Stimulated activated CD8-positive, alpha-beta memory T cell treated with anti-CD3 and anti-CD28 coated beads, Interleukin-4, amount 100 ng/mL, for 24 hours (primary cell): Measurements from ENCODE around the gene SULT4A1.
A peak's percentile ranks its signal among the peaks of the same experiment; 100 is the strongest.
"Not testable (repeated sequence)": the region's sequence is repeated elsewhere in the genome, so short reads cannot be mapped to it uniquely, and the experiment has no call there.

Source experiments
- DNase-seq: peaks from one replicate; pipeline ENCODE4 v3.0.0-alpha.2; 2020; ENCODE audit warnings: low read depth

The SULT4A1 gene

DNA sequence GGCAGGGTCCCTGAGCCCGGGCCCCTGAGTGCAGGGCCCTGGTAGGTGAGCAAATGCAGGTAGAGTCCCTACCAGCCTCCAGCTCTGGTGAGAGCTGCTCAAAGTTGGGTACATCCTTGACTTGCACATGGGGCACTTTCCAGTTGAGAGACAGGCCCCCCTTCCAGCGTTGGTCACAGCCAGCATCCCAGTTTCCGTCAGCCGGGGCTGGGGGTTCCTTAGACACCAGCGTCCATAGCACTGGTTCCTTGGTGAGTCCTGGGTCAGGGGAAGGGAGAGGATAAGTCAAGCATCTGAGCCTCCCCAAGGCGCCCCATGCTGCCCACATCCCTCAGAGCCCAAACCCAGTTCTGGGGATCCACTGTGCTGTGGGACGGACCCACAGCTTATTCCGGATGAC is 23.9 kb upstream of the SULT4A1 start:
- DNase-seq = no peak

DNA sequence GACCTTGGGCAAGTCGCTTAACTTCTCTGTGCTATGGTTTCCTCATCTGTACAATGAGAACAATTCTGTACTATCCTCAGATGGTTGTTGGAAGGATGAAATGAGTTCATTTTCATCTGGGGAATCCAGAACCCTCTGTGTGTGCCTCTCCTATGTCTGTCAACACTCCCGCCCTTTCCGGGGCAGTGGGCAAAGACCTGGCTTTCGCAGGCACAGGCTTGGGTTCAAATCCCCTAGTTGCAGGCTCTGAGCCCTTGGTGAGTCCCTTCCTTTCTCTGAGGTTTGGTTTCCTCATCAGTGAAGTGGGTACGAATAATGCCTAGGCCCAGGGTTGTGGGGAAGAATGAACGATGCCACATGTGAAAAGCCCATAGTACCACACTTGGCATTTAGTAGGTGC is 23.5 kb upstream of the SULT4A1 start:
- DNase-seq = no peak

DNA sequence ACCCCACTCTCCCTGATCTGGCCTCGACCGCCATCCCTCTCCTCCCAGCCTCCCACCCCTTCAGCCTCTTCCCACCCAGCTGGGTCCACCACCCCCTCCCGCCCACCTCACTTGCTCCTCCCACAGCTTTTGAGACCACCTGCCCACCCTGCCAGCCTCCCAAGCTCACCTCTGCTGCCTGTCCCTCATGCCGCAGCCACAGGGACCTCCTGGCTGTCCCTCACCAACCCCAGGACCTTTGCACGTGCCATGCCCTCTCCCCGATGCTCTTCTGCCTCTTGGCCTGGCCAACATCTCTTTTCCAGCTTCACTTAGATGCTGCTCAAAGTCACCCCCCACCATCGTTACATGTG is 23.0 kb upstream of the SULT4A1 start:
- no peak for DNase-seq

DNA sequence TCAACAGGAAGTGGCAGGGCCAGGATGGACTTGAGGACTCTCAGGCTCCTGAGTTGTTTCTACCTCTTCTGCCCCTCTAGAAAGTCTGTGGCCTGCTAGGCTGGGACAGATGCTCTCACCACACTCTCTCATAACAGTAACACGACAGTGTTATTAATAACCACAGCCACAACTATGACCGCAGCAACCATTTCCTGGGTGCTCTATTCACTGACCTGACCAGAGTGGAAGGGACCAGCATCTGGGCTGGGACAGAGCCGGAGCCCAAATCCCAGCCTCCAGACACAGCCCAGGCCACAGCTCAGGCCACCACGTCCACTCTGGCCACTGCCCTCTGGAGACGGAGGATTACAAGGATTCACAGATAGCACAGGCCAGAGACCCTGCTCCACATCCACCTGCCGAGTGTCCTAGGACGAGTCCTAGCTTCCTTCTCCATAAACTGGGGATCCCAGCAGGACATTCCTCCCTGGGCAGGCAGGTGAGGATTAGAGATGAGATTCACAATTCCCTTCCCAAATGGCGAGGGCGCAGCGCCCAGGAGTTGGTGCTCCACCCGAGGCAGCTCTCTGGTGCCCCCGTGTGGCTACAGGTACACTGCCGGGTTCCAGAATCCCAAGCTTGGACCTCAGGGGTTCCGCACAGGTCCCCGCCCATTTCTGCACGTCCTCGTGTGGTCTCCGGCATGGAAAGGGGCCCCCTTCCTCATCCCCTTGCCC is 22.4 kb upstream of the SULT4A1 start:
- peak; percentile 35 for DNase-seq

DNA sequence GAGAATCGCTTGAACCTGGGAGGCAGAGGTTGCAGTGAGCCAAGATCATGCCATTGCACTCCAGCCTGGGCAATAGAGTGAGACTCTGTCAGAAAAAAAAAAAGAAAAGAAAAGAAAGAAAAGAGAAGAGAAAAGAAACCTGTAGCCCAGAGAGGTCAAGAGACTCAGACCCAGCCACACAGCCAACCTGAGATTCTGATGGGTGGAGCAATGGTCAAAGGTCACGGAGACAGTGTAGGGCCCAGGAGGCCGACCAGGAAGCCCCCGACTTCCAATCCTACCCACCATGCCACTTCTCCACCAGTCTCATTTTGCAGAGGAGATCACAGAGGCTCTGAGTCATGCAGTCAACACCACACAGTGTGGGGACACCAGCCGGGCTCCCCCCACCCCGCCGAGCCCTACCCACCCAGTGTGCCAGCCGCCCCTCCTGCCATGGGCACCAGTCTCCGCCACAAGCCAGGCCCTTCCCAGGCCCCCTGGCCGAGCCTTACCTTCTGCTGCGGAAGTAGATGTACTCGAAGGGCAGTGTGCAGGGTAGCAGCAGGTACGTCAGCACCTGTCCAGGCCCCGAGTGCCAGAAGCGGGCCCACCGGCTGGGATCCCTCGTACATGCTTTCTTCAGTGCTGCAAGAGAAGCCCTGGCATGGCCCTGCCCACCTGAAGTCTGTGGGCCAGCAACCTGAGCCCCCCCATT is 21.6 kb upstream of the SULT4A1 start:
- DNase-seq = no peak

DNA sequence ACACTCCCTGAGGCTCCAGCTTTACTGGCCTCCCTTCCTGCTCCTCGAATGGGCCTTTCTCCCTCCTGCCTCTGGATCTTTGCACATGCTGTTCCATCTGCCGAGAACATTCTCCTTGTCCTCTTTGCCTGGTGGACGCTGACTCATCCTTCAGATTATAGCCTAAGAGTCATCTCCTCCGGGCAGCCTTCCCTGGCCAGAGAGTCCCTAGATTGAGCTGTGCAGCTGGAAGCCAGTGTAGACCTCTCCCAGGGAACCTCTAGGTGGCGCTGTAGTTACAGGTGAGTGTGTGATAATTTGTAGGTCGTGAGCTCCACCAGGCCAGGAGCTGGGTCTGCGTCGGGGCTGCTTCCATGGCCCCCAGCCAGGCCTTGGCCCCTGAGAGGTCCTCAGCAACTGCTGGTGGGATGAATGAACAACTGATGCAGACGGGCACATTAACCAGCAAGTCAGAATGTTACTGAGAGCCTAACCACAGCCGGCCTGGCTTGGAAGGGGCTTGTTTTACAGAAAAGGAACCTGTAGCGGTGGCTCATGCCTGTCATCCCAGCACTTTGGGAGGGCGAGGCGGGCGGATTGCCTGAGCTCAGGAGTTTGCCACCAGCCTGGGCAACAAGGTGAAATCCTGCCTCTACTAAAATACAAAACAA is 20.8 kb upstream of the SULT4A1 start:
- DNase-seq = no peak

DNA sequence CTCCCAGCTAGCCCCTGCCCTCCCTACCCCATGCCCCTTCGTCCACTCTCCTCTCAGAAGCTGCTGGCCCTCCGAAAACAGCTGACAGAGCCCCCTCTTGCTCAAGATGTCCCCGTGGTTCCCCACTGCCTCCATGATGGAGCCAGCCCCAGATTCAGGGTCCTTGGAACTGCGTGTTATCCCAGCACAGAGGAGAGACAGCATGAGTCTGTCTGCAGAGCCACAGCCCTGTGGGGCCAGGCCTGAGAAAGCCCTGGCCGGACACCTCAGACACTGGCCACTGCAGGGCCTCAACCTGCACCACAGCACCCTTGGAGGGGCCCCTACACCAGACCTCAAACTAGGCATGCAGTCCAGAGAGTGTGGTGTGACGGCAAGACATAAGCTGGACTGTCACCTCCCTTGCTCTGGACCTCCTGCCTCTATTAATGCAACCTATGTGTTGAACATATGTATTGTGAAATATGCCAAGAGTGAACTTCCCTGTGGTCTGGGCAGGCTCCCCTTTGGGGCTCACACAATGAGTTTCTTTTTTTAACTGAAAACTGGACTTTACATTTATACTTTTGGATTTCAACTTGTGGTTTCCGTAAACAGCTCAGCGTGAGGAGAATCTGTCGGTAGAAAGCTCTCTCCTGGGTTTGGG is 19.9 kb upstream of the SULT4A1 start:
- DNase-seq = no peak

DNA sequence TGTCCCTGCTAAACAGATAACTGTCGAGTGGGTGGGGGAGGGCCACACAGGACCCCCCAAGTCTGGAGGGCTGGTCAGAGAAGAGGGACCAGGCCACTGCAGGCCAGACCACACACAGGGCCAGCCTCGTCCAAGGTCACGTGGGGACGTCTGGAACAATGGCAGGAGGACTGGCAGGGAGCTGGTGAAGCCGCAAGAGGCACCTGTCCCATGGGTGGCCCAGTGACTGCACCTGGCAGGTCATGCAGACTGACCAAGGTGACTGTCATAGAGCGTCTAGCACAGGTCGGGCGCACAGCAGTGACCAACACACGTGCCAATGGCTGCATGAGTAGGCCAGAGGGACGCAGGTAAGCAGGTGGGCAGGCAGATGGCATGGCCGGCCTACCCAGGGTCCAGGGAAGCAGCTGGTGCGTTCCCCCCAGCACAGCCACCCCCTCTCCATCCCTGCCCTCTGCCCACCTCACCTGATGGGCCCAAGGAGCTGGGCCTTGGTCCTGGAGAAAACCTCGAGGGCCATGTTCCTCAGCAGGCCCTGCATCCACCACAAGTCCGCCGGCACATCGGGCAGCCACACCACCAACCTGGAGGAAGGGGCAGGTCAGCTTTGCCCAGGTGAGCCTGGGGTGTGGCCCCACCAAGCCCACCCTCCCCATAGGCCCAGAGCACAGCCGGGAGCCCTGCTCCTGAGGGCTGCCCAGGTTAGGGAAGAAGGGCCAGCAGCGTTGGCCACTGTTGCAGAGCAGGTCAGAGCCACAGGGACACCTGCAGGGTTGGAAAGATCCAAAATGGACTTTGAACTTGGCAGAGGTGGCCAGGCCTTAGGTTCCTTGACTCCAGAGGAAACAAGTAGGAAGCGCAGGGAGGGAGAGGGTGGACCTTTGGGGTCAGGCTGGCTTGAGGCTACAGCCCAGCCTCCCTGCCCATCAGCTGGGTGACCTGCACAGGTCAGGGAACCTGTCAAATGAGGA is 19.1 kb upstream of the SULT4A1 start:
- no peak for DNase-seq

DNA sequence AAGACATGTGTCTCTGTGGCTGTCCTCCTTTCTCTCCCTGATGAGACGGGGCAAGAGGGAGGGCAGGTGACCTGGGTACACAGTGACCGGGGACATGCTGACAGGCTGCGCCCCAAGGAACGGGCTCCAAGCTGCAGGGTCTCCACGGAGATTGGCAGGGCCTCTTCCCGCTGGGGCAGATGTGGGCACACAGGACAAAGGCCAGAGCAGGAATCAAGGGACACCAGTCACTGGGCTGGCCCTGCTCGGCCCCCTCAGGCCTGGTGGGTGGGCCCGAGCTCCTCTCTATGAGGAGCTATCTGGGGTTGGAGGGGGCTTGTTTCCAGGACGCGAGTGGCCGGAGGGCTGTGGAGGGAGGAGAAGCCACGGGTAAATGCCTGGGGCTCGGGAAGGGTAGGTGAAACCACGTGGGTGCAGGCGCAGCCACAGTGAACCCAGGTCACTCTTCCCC is 18.3 kb upstream of the SULT4A1 start:
- DNase-seq = no peak

DNA sequence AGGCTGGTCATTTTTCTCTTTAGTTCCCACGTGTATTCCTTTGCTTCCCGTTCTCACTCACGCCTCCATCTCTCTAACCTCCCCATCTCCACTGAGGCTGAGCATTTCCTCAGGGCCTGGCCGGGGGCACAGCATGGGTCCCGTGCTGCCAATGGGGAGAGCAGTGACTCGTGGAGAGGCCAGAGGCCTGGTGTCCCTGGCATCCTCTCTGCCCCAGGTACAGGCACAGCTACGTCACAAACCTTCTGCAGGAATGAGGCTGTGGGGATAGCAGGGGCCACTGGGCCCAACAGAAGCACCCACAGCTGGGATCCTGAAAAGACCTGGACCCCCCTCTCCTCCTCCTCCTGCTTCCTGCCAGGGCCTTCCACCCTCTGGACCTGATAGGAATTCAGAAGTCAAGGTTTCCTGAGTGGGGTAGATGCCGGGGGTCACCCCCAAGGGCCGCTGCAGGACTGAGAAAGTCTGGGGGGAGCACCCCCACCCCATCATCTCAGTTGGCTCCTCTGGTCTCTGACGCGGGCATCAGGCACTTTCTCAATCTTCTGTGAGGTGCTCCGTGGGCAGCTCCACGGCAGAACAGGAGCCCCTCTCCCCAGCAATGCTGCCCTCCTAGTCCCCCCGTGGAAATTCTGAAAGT is 17.7 kb upstream of the SULT4A1 start:
- DNase-seq = no peak

DNA sequence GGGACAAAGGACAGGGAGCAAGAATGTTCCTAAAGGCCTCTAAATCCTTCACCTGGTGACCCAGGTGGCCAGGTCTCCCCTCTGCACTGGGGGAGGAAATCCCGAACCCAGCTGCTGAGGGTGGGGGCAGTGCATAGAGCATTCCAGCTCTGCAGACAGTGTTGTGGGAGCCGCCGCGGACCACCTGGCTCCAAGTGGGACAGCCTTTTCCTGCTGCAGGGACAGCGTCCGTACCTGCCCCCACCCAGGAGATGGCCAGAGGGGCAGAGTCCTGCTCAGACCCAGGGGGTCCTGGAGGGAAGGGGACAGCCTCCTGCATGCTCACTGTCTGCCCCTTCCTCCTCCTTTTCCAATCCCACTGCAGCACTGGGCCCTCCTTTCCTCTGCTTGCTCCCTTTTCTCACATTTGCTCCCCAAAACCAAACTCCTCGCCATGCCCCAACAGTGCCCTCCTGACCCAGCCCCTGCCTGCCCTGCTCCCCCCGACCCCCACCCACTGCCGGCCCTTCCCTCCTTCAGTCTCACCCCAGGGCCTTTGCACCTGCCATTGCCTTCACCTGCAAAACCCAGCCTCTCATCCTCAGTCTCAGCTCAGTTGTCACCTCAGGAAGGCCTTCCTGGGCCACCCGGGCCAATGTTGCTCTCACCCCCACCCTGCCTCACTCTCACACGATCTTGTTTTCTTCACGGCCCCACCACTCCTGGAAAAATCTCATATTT is 16.7 kb upstream of the SULT4A1 start:
- DNase-seq = no peak

DNA sequence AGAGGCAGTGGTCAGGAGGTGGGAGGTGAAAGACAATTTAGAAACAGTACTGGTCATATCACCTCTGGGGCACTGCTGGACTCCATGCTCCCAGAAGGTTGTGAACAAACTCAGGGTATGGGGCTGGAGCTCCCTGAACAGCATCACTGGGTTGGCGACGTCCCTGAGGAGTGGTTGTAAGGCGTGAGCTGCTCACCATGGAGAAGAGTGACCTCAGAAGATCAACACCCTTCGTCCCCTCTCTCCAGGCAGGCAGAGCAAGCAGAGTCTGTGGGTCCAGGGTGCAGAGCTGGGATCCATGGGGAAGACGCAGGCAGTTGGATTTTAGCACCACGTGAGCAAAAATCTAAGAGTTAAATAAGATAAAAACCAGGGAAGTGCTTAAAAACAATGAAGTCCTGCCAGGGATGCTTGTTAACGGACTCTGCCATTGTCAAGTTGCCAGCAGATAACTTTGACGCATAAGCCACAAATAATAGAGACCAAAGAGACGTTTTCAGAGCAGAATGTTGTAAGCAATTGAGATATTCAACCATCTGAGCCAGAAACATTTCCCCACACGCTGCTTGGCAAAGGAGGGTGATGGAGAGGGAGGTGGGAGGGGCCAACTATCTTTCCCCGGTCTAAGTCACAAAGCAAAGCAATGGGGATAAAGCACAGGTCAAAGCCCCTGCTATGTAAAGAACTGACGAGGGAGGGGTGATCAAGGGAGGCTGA is 15.9 kb upstream of the SULT4A1 start:
- DNase-seq = no peak

DNA sequence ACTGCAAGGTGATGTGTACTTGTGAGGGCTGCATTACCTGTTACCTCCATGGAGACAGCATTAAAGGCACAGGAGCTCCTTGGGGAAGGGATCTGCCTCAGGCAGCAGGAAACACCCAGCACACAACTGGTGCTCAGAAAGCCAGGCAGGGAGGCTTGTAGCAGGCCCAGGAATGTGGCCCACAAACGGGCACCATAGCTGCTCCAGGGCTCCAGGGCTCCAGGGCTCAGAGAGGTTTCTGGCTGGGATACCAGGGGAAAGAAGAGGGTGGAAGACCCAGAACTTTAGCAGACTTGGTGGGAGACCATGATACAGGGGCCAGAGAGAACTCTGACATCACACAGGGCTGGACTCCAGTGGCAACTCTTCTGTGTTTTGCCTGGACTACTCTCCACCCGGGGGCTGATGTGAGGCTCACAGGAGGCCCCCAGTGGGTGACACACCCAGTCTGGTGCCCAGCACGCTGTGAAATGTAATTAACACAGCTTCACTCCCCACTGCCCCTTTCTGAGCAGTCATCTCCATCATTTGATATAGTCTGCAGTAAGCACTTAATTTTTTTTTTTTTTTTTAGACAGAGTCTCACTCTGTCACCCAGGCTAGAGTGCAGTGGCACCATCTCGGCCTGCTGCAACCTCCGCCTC is 14.7 kb upstream of the SULT4A1 start:
- no peak for DNase-seq

DNA sequence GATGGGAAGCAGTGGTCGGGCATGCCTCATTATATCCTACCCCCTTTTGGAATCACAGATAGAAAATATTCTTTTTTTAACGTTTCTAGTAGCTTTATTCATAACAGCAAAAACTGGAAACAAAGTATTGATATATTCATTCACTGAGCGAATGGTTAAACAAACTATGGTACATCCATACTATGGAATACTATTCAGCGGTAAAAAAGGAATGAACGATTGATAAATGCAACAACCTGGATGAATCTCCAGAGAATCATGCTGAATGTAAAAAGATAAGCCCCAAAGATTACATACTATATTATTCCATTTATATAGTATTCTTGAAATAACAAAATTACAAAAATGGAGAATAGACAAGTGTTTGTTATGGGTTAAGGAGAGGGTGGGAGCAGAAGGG is 7.5 kb upstream of the SULT4A1 start:
- no peak for DNase-seq

DNA sequence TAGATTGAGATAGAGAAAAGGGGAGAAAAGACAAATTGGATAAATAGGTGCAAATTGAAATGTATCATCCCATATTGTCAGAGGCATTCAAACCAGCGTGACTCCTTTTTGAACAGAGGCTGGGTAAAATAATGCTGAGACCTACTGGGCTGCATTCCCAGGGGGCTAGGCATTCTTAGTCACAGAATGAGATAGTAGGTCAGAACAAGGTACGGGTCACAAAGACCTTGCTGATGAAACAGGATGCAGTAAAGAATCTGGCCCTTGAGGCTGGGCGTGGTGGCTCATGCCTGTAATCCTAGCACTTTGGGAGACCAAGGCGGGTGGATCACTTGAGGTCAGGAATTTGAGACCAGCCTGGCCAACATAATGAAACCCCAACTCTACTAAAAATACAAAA is 6.7 kb upstream of the SULT4A1 start:
- not testable (repeated sequence) for DNase-seq

DNA sequence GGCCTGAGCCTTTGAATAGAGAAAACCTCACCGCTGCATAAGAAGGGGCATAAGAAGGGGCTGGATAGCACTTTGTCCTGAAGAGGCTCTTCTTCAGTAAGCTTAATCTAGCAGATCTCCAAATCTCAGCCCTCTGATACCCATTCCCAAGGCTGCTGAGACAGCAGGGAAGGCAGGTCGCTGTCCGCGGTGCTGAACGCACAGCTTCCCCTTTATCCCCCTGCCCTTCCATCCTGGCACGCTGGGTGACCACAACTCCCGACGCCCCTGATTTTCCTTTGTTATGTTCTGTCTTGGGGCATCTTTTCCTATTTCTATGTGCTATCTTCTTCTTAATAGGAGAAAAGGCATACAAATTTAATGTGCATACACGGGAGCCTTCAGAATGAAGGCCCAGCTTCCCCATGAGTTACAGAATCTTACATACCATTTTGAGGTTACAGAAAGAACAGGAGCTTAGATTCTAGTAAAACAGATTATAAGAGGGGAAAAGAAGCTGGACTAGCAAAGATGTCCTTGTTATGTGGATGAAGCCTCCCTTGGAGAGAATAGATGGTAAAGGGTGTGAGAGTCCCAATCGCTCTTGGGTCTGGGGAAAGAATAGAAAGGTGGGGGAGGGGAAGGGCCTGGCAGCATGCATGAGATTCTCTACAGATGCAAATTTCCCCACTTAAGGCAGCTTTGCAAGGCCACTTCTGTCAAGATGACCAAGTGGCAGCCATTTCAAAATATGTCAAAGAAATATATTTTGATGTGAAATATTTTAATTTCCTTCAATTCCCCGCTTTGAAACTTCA is 5.7 kb upstream of the SULT4A1 start:
- no peak for DNase-seq

DNA sequence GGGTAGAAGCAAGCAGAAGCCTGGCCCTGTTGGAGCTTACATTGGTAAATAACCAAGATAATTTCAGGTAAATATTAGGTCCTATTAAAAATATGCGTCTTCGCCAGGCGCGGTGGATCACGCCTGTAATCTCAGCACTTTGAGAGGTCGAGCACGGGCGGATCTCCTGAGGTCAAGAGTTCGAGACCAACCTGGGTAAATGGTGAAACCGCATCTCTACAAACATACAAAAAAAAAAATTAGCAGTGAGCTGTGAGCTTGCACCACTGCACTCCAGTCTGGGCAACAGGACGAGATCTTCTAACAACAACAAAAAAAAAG is 529 bp upstream of the SULT4A1 start:
- DNase-seq = no peak

DNA sequence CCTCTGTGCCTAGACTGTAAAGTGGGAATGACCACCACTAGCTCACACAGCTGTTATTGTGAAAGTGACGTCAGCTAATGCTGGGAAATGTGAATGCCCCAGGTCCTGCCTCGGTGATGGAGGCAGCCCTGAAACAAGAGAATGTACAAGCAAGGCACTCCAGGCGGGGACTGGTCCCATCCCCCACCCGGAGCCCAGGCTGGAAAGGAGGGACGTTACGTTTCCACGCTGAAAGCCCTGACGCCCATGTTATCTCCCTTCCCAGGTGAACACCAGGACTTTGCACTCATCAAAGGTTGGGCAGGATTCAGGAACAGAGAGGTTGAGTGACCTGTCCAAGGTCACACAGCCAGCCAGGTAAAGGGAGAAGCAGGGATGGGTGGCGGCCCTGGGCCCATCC is 784 bp downstream of the SULT4A1 start:
- no peak for DNase-seq

DNA sequence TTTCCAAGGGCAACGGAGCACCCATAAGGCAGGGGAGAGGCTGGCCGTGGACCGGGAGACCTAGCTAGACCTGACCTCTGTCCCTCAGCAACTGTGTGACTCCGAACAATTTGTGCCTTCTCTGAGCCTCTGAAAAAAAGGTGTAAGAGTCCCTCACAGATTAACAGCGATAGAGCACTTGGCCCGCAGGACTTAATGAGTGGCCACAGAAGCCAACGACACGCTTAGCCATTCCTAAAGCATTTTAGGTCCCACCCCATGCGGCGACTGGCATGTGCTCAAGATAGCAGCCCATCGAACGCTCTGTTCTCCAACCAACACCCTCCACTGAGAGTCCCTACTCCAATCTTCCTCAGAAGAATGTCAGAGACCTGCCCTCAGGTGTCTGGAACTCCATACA is 1.5 kb downstream of the SULT4A1 start:
- no peak for DNase-seq
